Liver (tissue), 9 donors: ENCODE measurements around the gene RGL4. TPM values are rescaled to one million over a fixed set of nuclear protein-coding genes. Genes with fewer than 3 reads are reported as not detected.

Experiments
- DNase-seq: peaks from one replicate; pipeline ENCODE4 v3.0.0-alpha.2; 2017; ENCODE audit warnings: low spot score
- H3K27ac ChIP-seq, 2 donors: one replicate each; pipeline ENCODE4 v1.7.0; 2013; ENCODE audit warnings: inconsistent platforms in 2 of 2, low read length in 2 of 2, control low read depth in 1 of 2, low read depth in 1 of 2, mild to moderate bottlenecking in 1 of 2
- H3K27me3 ChIP-seq, 4 donors: one replicate each; pipeline versions ENCODE4 v1.6.1 to v1.7.0; 2013; ENCODE audit warnings: low read length in 3 of 4, inconsistent platforms in 1 of 4, mild to moderate bottlenecking in 1 of 4, moderate library complexity in 1 of 4; ENCODE audit not compliant: control insufficient read depth in 4 of 4, insufficient read depth in 4 of 4
- H3K36me3 ChIP-seq, 4 donors: one replicate each; pipeline versions ENCODE4 v1.6.1 to v1.7.0; 2013; ENCODE audit warnings: low read length in 3 of 4, mild to moderate bottlenecking in 3 of 4, low read depth in 1 of 4, moderate library complexity in 1 of 4; ENCODE audit not compliant: control insufficient read depth in 4 of 4, insufficient read depth in 3 of 4
- H3K4me1 ChIP-seq, 4 donors: one replicate each; pipeline versions ENCODE4 v1.6.1 to v1.7.0; 2013; ENCODE audit warnings: low read length in 3 of 4, mild to moderate bottlenecking in 3 of 4, moderate library complexity in 1 of 4; ENCODE audit not compliant: control insufficient read depth in 4 of 4, insufficient read depth in 4 of 4
- H3K4me3 ChIP-seq, 3 donors: one replicate each; pipeline versions ENCODE4 v1.6.1 to v1.7.0; 2013; ENCODE audit warnings: low read length in 3 of 3, control low read depth in 1 of 3, low read depth in 1 of 3, mild to moderate bottlenecking in 1 of 3
- H3K9ac ChIP-seq, 2 donors: one replicate each; pipeline ENCODE4 v1.7.0; 2013; ENCODE audit warnings: low read length in 2 of 2, mild to moderate bottlenecking in 2 of 2, moderate library complexity in 2 of 2, control low read depth in 1 of 2, low read depth in 1 of 2
- H3K9me3 ChIP-seq, 4 donors: one replicate each; pipeline versions ENCODE4 v1.6.1 to v1.7.0; 2013; ENCODE audit warnings: low read length in 3 of 4; ENCODE audit not compliant: control insufficient read depth in 4 of 4
- EGR1 ChIP-seq, 2 donors: IDR thresholded peaks; 2 replicates each; pipeline ENCODE4 v1.6.1; 2016 to 2018; ENCODE audit warnings: antibody characterized with exemption in 2 of 2, low read depth in 2 of 2
- FOXA1 ChIP-seq: IDR thresholded peaks from 2 replicates; pipeline ENCODE4 v1.6.1; 2016; ENCODE audit warnings: antibody characterized with exemption
- FOXA2 ChIP-seq: IDR thresholded peaks from 2 replicates; pipeline ENCODE4 v1.6.1; 2016; ENCODE audit warnings: antibody characterized with exemption
- GABPA ChIP-seq, 2 donors: IDR thresholded peaks in 1 of 2; conservative IDR thresholded peaks in 1 of 2; 2 replicates each; pipeline ENCODE4 v1.6.1; 2016; ENCODE audit warnings: antibody characterized with exemption in 2 of 2, mild to moderate bottlenecking in 1 of 2, moderate library complexity in 1 of 2
- HNF4G ChIP-seq: IDR thresholded peaks from 2 replicates; pipeline ENCODE4 v1.6.1; 2016; ENCODE audit warnings: antibody characterized with exemption
- NR2F2 ChIP-seq: IDR thresholded peaks from 2 replicates; pipeline ENCODE4 v1.6.1; 2016; ENCODE audit warnings: antibody characterized with exemption
- RAD21 ChIP-seq, 2 donors: IDR thresholded peaks; 2 replicates each; pipeline ENCODE4 v1.6.1; 2016; ENCODE audit warnings: antibody characterized with exemption in 2 of 2, mild to moderate bottlenecking in 2 of 2
- RXRA ChIP-seq, 2 donors: IDR thresholded peaks; 2 replicates each; pipeline ENCODE4 v1.6.1; 2017 to 2018; ENCODE audit warnings: antibody characterized with exemption in 2 of 2, mild to moderate bottlenecking in 1 of 2
- SP1 ChIP-seq: IDR thresholded peaks from 2 replicates; pipeline ENCODE4 v1.6.1; 2018; ENCODE audit warnings: antibody characterized with exemption, mild to moderate bottlenecking
- TAF1 ChIP-seq: conservative IDR thresholded peaks from 2 replicates; pipeline ENCODE4 v1.6.1; 2016; ENCODE audit warnings: antibody characterized with exemption, mild to moderate bottlenecking
- YY1 ChIP-seq: IDR thresholded peaks from 2 replicates; pipeline ENCODE4 v1.6.1; 2016; ENCODE audit warnings: antibody characterized with exemption, mild to moderate bottlenecking
- WGBS: extraction: QIAGEN DNeasy Blood & Tissue Kit; methylation state at CpG from one replicate; pipeline ENCODE4 v1.1.7; 2013; 5-methylcytosine and 5-hydroxymethylcytosine counted together
- polyA plus RNA-seq, 2 donors: library from polyadenylated mRNA; stranded (reverse) in 1 of 2; unstranded in 1 of 2; fragments of 200-250 nt in 1 of 2; fragments of >200 nt in 1 of 2; fragmentation: Nextera tagmentation in 1 of 2; extraction: Ambion mirVana in 1 of 2; gene quantifications; one replicate each; pipeline versions ENCODE4 v1.2.1 to v1.2.3, GENCODE V29; 2013 to 2015
- total RNA-seq, 2 donors: library from RNA; depleted of rRNA; stranded (reverse); fragments of >200 nt; gene quantifications; one replicate each; pipeline ENCODE4 v1.2.3, GENCODE V29; 2014
- TF ChIP-seq, protein P1 (sequence below): IDR thresholded peaks from 2 replicates; pipeline ENCODE4 v1.6.1; 2016; ENCODE audit warnings: antibody characterized with exemption, mild to moderate bottlenecking
- TF ChIP-seq, protein P2 (sequence below): IDR thresholded peaks from 2 replicates; pipeline ENCODE4 v1.6.1; 2016; ENCODE audit warnings: antibody characterized with exemption
- TF ChIP-seq, protein P3 (sequence below): IDR thresholded peaks from 2 replicates; pipeline ENCODE4 v1.6.1; 2016; ENCODE audit warnings: antibody characterized with exemption
- TF ChIP-seq, protein P4 (sequence below): IDR thresholded peaks from 2 replicates; pipeline ENCODE4 v1.6.1; 2016; ENCODE audit warnings: antibody characterized with exemption
- TF ChIP-seq, protein P5 (sequence below): fragments of 150-350 bp; IDR thresholded peaks from 2 replicates; pipeline ENCODE4 v1.5.1; 2017; ENCODE audit warnings: improper control_type of control experiment, low read depth, low read length; ENCODE audit not compliant: missing input control
- donor health status: healthy.
- donor health status: healthy.
- donor health status: healthy.
- donor health status: healthy.
- donor health status: healthy.

Gene RGL4
- total and polyA plus RNA-seq, 4 donors: 0.25 to 6.2 (median 0.56) TPM

DNA sequence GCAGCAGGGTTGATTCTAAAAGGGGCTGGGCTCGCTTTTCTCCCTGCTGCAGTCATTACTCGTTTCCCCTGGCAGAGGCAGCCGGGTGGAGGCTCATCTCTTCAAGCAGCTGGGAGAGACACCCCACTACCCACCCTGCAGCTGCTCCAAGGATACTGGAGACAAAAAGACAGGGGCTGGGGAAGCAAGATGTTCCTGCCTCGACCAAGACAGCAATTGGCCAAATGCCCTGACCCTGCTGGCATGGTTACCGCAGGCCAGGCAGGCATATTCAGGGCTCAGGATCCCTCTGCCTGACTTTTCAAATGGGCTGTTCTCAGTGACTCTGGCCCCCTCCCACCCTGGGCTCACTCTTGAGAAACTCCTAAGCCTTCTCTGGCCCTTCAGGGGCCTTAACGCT, 6.8 kb upstream of the RGL4 start (continued):
- TF ChIP-seq, protein P1, sequence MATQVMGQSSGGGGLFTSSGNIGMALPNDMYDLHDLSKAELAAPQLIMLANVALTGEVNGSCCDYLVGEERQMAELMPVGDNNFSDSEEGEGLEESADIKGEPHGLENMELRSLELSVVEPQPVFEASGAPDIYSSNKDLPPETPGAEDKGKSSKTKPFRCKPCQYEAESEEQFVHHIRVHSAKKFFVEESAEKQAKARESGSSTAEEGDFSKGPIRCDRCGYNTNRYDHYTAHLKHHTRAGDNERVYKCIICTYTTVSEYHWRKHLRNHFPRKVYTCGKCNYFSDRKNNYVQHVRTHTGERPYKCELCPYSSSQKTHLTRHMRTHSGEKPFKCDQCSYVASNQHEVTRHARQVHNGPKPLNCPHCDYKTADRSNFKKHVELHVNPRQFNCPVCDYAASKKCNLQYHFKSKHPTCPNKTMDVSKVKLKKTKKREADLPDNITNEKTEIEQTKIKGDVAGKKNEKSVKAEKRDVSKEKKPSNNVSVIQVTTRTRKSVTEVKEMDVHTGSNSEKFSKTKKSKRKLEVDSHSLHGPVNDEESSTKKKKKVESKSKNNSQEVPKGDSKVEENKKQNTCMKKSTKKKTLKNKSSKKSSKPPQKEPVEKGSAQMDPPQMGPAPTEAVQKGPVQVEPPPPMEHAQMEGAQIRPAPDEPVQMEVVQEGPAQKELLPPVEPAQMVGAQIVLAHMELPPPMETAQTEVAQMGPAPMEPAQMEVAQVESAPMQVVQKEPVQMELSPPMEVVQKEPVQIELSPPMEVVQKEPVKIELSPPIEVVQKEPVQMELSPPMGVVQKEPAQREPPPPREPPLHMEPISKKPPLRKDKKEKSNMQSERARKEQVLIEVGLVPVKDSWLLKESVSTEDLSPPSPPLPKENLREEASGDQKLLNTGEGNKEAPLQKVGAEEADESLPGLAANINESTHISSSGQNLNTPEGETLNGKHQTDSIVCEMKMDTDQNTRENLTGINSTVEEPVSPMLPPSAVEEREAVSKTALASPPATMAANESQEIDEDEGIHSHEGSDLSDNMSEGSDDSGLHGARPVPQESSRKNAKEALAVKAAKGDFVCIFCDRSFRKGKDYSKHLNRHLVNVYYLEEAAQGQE: no peak
- no peak for TF ChIP-seq SP1

DNA sequence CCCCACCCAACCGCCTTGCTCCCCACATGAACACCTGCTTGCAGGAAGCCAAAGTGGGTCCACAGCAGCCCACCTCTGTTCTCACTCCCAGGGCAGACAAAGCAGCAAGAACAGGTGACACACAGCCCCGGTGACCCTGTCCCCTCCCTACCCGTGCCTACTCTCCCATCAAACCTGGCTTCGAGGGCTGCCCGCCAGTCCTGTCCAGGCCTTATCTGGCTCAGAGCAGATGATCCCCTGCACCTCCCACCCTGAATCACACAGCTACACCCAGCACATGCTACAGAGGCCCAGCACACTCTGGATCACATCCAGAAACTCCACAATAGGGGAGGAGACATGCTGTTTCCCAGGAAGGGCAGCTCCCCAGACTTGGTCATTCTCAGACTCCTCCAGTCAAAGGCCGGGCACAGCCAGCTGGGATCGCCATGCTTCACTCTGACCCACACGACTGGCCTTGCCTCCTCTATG, 6.2 kb upstream of the RGL4 start:
- peak; percentile 73 for DNase-seq
- Histone ChIP-seq H3K4me1 (no peaks in the 10 kb centered on the region), H3K9me3 (no peaks in the 10 kb centered on the region), H3K4me3 (no peak overlapping the region), H3K27ac (no peak overlapping the region), H3K36me3 (peaks cover 0 to 8% (median 5%) of the 10 kb centered on the region in 4 donors), H3K9ac (no peak overlapping the region), H3K27me3 (no peaks in the 10 kb centered on the region)
- WGBS: 97% methylated on average over 8 of the region's 8 CpGs
- TF ChIP-seq NR2F2: no peak
- TF ChIP-seq, protein P2, sequence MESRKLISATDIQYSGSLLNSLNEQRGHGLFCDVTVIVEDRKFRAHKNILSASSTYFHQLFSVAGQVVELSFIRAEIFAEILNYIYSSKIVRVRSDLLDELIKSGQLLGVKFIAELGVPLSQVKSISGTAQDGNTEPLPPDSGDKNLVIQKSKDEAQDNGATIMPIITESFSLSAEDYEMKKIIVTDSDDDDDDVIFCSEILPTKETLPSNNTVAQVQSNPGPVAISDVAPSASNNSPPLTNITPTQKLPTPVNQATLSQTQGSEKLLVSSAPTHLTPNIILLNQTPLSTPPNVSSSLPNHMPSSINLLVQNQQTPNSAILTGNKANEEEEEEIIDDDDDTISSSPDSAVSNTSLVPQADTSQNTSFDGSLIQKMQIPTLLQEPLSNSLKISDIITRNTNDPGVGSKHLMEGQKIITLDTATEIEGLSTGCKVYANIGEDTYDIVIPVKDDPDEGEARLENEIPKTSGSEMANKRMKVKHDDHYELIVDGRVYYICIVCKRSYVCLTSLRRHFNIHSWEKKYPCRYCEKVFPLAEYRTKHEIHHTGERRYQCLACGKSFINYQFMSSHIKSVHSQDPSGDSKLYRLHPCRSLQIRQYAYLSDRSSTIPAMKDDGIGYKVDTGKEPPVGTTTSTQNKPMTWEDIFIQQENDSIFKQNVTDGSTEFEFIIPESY: no peak
- TF ChIP-seq YY1: no peak
- TF ChIP-seq, protein P3, sequence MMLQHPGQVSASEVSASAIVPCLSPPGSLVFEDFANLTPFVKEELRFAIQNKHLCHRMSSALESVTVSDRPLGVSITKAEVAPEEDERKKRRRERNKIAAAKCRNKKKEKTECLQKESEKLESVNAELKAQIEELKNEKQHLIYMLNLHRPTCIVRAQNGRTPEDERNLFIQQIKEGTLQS: no peak
- TF ChIP-seq SP1: no peak

DNA sequence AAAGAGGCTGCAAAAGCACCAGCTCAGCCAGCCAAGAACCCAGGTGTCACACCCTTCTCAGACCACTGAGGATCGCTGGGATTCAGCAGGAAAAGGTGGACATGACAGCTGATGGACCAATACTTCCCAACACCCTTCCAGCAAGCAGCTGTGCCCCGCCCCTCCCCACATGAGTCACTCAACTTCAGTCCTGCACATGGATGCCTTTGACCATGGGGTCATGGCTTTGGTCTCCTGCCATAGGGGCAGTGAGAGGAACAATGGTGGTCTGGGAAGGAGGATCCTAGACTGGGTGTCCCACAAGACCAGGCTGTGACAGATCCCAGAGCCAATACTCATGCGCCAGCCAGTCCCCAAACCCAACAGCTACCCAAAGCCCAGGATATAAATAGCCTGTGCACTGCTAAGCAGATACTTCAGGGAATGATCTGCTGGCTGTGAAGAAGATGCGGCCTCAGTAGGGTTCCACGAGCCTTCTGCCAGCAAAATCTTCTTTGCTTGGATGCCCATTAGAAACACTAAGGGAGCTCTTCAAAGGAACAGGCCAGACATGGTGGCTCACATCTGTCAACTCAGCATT, 5.5 kb upstream of the RGL4 start:
- Histone ChIP-seq H3K27me3 (no peaks in the 10 kb centered on the region), H3K9ac (no peak overlapping the region), H3K4me1 (no peaks in the 10 kb centered on the region), H3K9me3 (no peaks in the 10 kb centered on the region), H3K36me3 (peaks cover 0 to 8% (median 3%) of the 10 kb centered on the region in 4 donors), H3K27ac (no peak overlapping the region), H3K4me3 (no peak overlapping the region)
- TF ChIP-seq RXRA (IDR thresholded peaks at IDR 0.05) (no peak), NR2F2 (no peak), GABPA (IDR thresholded peaks at IDR 0.05 in 1 of 2, conservative IDR thresholded peaks at IDR 0.05 in 1 of 2) (no peak), FOXA2 (no peak), EGR1 (IDR thresholded peaks at IDR 0.05; ENCODE audit: low read depth in 2 of 2) (no peak), TAF1 (no peak), YY1 (no peak), FOXA1 (no peak), HNF4G (no peak), RAD21 (IDR thresholded peaks at IDR 0.05) (no peak)
- TF ChIP-seq, protein P4, sequence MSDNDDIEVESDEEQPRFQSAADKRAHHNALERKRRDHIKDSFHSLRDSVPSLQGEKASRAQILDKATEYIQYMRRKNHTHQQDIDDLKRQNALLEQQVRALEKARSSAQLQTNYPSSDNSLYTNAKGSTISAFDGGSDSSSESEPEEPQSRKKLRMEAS: no peak
- TF ChIP-seq, protein P2: no peak
- TF ChIP-seq, protein P5, sequence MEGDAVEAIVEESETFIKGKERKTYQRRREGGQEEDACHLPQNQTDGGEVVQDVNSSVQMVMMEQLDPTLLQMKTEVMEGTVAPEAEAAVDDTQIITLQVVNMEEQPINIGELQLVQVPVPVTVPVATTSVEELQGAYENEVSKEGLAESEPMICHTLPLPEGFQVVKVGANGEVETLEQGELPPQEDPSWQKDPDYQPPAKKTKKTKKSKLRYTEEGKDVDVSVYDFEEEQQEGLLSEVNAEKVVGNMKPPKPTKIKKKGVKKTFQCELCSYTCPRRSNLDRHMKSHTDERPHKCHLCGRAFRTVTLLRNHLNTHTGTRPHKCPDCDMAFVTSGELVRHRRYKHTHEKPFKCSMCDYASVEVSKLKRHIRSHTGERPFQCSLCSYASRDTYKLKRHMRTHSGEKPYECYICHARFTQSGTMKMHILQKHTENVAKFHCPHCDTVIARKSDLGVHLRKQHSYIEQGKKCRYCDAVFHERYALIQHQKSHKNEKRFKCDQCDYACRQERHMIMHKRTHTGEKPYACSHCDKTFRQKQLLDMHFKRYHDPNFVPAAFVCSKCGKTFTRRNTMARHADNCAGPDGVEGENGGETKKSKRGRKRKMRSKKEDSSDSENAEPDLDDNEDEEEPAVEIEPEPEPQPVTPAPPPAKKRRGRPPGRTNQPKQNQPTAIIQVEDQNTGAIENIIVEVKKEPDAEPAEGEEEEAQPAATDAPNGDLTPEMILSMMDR: no peak
- TF ChIP-seq, protein P1: no peak
- 98% methylated on average over 5 of the region's 5 CpGs for WGBS
- peak; percentile 33 for DNase-seq
